CD4-positive, alpha-beta T cell (primary cell): ENCODE measurements around the gene REL. TPM values are rescaled to one million over a fixed set of nuclear protein-coding genes. Genes with fewer than 3 reads are reported as not detected.

Experiments
- ATAC-seq: fragments of 200-7000 bp; cut with Tn5 transposase; one replicate; pipeline ENCODE4 v1.10.0; 2022; ENCODE audit warnings: mild to moderate bottlenecking; ENCODE audit not compliant: poor library complexity
- CTCF ChIA-PET: fragments of 350-600 bp; sonication (Branson Sonifier 250); formaldehyde crosslinking; loops from one replicate; lab custom pipeline; 2021; ENCODE audit warnings: antibody characterized with exemption, inconsistent platforms; lab: Charles Lee
- POLR2A ChIA-PET: fragments of 350-600 bp; sonication (Branson Sonifier 250); formaldehyde crosslinking; loops from one replicate; lab custom pipeline; 2021; ENCODE audit warnings: antibody characterized with exemption, inconsistent platforms; lab: Charles Lee
- DNase-seq, 14 experiments: peaks; one replicate each; pipeline ENCODE4 v3.0.0-alpha.2; 2013 to 2020; ENCODE audit warnings: mixed read lengths in 2 of 14
- H3K27ac ChIP-seq, 2 donors: one replicate each; pipeline versions ENCODE4 v1.5.1 to v1.7.0; 2013; ENCODE audit warnings: low read length in 2 of 2, low read depth in 1 of 2, mild to moderate bottlenecking in 1 of 2
- H3K27me3 ChIP-seq, 2 experiments: 1 replicate in 1 of 2; 2 replicates in 1 of 2; pipeline versions ENCODE4 v1.6.1 to v1.7.0; 2013; ENCODE audit warnings: low read length in 2 of 2, control low read depth in 1 of 2, mild to moderate bottlenecking in 1 of 2, moderate library complexity in 1 of 2; ENCODE audit not compliant: insufficient read depth in 2 of 2, control insufficient read depth in 1 of 2
- H3K36me3 ChIP-seq: one replicate; pipeline ENCODE4 v1.6.1; 2013; ENCODE audit warnings: low read length, control low read depth; ENCODE audit not compliant: insufficient read depth
- H3K4me1 ChIP-seq: one replicate; pipeline ENCODE4 v1.6.1; 2013; ENCODE audit warnings: low read length, control low read depth; ENCODE audit not compliant: insufficient read depth
- H3K4me3 ChIP-seq: one replicate; pipeline ENCODE4 v1.5.1; 2013; ENCODE audit warnings: mild to moderate bottlenecking, low read length, moderate library complexity
- H3K9me3 ChIP-seq, 2 experiments: 1 replicate in 1 of 2; 2 replicates in 1 of 2; pipeline versions ENCODE4 v1.6.1 to v1.7.0; 2013; ENCODE audit warnings: low read length in 2 of 2, mild to moderate bottlenecking in 2 of 2, control low read depth in 1 of 2, moderate library complexity in 1 of 2; ENCODE audit not compliant: control insufficient read depth in 1 of 2, insufficient read depth in 1 of 2
- H3K27ac Mint-ChIP-seq: one replicate; pipeline ENCODE4 v1.8.0; 2020; ENCODE audit warnings: mixed read lengths
- H3K27me3 Mint-ChIP-seq: one replicate; pipeline ENCODE4 v1.8.0; 2021; ENCODE audit warnings: mixed read lengths
- H3K36me3 Mint-ChIP-seq: one replicate; pipeline ENCODE4 v1.8.0; 2021; ENCODE audit warnings: low read depth, mixed read lengths
- H3K4me1 Mint-ChIP-seq: one replicate; pipeline ENCODE4 v1.8.0; 2021; ENCODE audit warnings: low read depth, mixed read lengths
- H3K4me3 Mint-ChIP-seq: one replicate; pipeline ENCODE4 v1.8.0; 2020; ENCODE audit warnings: mild to moderate bottlenecking, mixed read lengths
- H3K9me3 Mint-ChIP-seq: one replicate; pipeline ENCODE4 v1.8.0; 2020; ENCODE audit warnings: mixed read lengths
- intact Hi-C, 2 experiments: fragments of 100-400 bp; cut with DNase I in 1 of 2; cut with micrococcal nuclease in 1 of 2; formaldehyde crosslinking; loops; one replicate each; pipeline versions ENCODE4 v1.15.1 to v1.9.0; 2023 to 2025; cut with DNase I, micrococcal nuclease
- polyA plus RNA-seq, 2 donors: library from polyadenylated mRNA; unstranded; fragments of 120-200 nt; gene quantifications; one replicate each; pipeline ENCODE4 v1.2.1, GENCODE V29; 2013
- total RNA-seq, 174 experiments: library from RNA in 2 of 174; stranded (reverse) in 2 of 174; gene quantifications; one replicate each; pipeline ENCODE4 v1.2.3 and lab custom pipeline; 2021 to 2026
- TF ChIP-seq, protein P1 (sequence below): fragments of 200-600 bp; IDR thresholded peaks from one replicate; pipeline ENCODE4 v1.8.0; 2022; ENCODE audit warnings: antibody characterized with exemption, mild to moderate bottlenecking

REL gene
- total RNA-seq (10 to 100 TPM; 91.9 to 99.9 TPM), total RNA-seq (lab: John Stamatoyannopoulos, UW) (22.9 to 1,197 (median 75.9) reads per million in 172 experiments)
- 12.6 TPM for polyA plus RNA-seq (2013, experiment 1 of 2)
- polyA plus RNA-seq (2013, experiment 2 of 2): 18.3 TPM

GRCh38 chr2:60881047-60881932 is at the start of gene REL:
REL (plus strand) TSS chr2:60881574; CDS start chr2:60881841, 267 bp downstream.
- peak; percentile 83 for ATAC-seq
- Histone ChIP-seq H3K27me3 (no peaks in the 10 kb centered on the region), H3K9me3 (no peaks in the 10 kb centered on the region), H3K4me3 (peak within 1 kb of the TSS; percentile 94), H3K36me3 (no peaks in the 10 kb centered on the region), H3K27ac (peak within 1 kb of the TSS; percentile 100), H3K4me1 (peaks cover 5% of the 10 kb centered on the region)
- peak; percentile 75 to 98 (median 84) for DNase-seq
- peak within 1 kb of the TSS; percentile 96 for H3K4me3 Mint-ChIP-seq
- intact Hi-C loops: loop anchor here (1.0 to 10.0 kb wide), 6 partner anchors 60 to 296 kb away; partner anchors contain the start of gene PAPOLG (in 1 of the 2)
- no peaks in the 10 kb centered on the region for H3K9me3 Mint-ChIP-seq
- CTCF ChIA-PET: interaction anchor here (0.9 to 2.8 kb wide), 5 partner anchors 11 to 76 kb away, joined by 3 to 14 read pairs (median 3); no protein-coding TSS in a partner anchor
- H3K4me1 Mint-ChIP-seq: peaks cover 42% of the 10 kb centered on the region
- H3K27me3 Mint-ChIP-seq: no peaks in the 10 kb centered on the region
- peak within 1 kb of the TSS; percentile 98 for H3K27ac Mint-ChIP-seq
- TF ChIP-seq, protein P1, sequence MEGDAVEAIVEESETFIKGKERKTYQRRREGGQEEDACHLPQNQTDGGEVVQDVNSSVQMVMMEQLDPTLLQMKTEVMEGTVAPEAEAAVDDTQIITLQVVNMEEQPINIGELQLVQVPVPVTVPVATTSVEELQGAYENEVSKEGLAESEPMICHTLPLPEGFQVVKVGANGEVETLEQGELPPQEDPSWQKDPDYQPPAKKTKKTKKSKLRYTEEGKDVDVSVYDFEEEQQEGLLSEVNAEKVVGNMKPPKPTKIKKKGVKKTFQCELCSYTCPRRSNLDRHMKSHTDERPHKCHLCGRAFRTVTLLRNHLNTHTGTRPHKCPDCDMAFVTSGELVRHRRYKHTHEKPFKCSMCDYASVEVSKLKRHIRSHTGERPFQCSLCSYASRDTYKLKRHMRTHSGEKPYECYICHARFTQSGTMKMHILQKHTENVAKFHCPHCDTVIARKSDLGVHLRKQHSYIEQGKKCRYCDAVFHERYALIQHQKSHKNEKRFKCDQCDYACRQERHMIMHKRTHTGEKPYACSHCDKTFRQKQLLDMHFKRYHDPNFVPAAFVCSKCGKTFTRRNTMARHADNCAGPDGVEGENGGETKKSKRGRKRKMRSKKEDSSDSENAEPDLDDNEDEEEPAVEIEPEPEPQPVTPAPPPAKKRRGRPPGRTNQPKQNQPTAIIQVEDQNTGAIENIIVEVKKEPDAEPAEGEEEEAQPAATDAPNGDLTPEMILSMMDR: no peak
- H3K36me3 Mint-ChIP-seq: peaks cover 29% of the 10 kb centered on the region
- POLR2A ChIA-PET: interaction anchor here (0.6 to 3.8 kb wide), 23 partner anchors 12 to 657 kb away, joined by 3 to 52 read pairs (median 5); partner anchors contain the start of genes PAPOLG, PEX13 and XPO1

GRCh38 chr2:60831921-60832320 is 49.5 kb upstream of the REL start:
- Mint-ChIP-seq H3K27ac (no peak overlapping the region), H3K27me3 (no peaks in the 10 kb centered on the region), H3K36me3 (no peaks in the 10 kb centered on the region), H3K9me3 (no peaks in the 10 kb centered on the region), H3K4me3 (no peak overlapping the region), H3K4me1 (no peaks in the 10 kb centered on the region)
- H3K36me3 ChIP-seq: no peaks in the 10 kb centered on the region
- H3K27ac ChIP-seq: no peak overlapping the region
- DNase-seq (no peak), ATAC-seq (no peak)
- ChIA-PET CTCF (no interaction called here), POLR2A (no interaction called here)
- TF ChIP-seq, protein P1: no peak
- H3K9me3 ChIP-seq: no peaks in the 10 kb centered on the region
- no peaks in the 10 kb centered on the region for H3K27me3 ChIP-seq
- intact Hi-C loops: no loop called here
- H3K4me3 ChIP-seq: no peak overlapping the region
- no peaks in the 10 kb centered on the region for H3K4me1 ChIP-seq

- Histone ChIP-seq H3K9me3 (no peaks in the 10 kb centered on the region), H3K27me3 (no peaks in the 10 kb centered on the region), H3K4me3 (no peak overlapping the region), H3K36me3 (no peaks in the 10 kb centered on the region), H3K27ac (no peak overlapping the region), H3K4me1 (no peaks in the 10 kb centered on the region)
- ChIA-PET CTCF (interaction anchor here (1.0 kb wide), 1 partner anchor 27 kb away, joined by 3 read pairs; no protein-coding TSS in a partner anchor), POLR2A (no interaction called here)
- TF ChIP-seq, protein P1: no peak
- Mint-ChIP-seq H3K9me3 (no peaks in the 10 kb centered on the region), H3K4me1 (no peaks in the 10 kb centered on the region), H3K27ac (no peak overlapping the region), H3K36me3 (no peaks in the 10 kb centered on the region), H3K27me3 (no peaks in the 10 kb centered on the region), H3K4me3 (no peak overlapping the region)
- intact Hi-C loops: no loop called here
- ATAC-seq (no peak), DNase-seq (no peak)
Measured at GRCh38 chr2:60832621-60833020, 48.8 kb upstream of the REL start.
